HEK293 (cell line): Measurements from ENCODE around the gene MGA.

Experiments used
- REST ChIP-seq: fragments of 450-650 bp; formaldehyde crosslinking; IDR thresholded peaks from 2 replicates; pipeline ENCODE4 v1.5.1; 2016; ENCODE audit warnings: missing biosample characterization, missing genetic modification characterization
- SETDB1 ChIP-seq: IDR thresholded peaks from one replicate; pipeline ENCODE4 v1.6.1; 2017; ENCODE audit warnings: mild to moderate bottlenecking, low read length, moderate library complexity, mixed read lengths; ENCODE audit not compliant: insufficient read length
- ZBTB49 ChIP-seq: fragments of 450-650 bp; formaldehyde crosslinking; IDR thresholded peaks from 2 replicates; pipeline ENCODE4 v1.5.1; 2016; ENCODE audit warnings: missing biosample characterization, missing genetic modification characterization, low read depth
- ZNF155 ChIP-seq: fragments of 450-650 bp; formaldehyde crosslinking; IDR thresholded peaks from 2 replicates; pipeline ENCODE4 v1.5.1; 2016; ENCODE audit warnings: missing biosample characterization, missing genetic modification characterization
- ZNF274 ChIP-seq, 2 experiments: fragments of 200-500 bp in 1 of 2; fragments of 450-650 bp in 1 of 2; sonication (Bioruptor generic) in 1 of 2; formaldehyde crosslinking in 1 of 2; IDR thresholded peaks; 2 replicates each; pipeline versions ENCODE4 v1.5.1 to v1.6.1; 2014 to 2016; ENCODE audit warnings: borderline replicate concordance in 1 of 2, inconsistent platforms in 1 of 2, low read length in 1 of 2, missing biosample characterization in 1 of 2, missing genetic modification characterization in 1 of 2
- ZNF510 ChIP-seq: fragments of 450-650 bp; formaldehyde crosslinking; IDR thresholded peaks from 2 replicates; pipeline ENCODE4 v1.5.1; 2018; ENCODE audit warnings: mild to moderate bottlenecking, missing genetic modification characterization, missing biosample characterization; ENCODE audit not compliant: insufficient replicate concordance
- ZNF549 ChIP-seq: fragments of 450-650 bp; IDR thresholded peaks from 2 replicates; pipeline ENCODE4 v1.5.1; 2018; ENCODE audit warnings: missing biosample characterization, missing genetic modification characterization, mild to moderate bottlenecking, inconsistent platforms, moderate library complexity
- ZNF639 ChIP-seq: fragments of 450-650 bp; formaldehyde crosslinking; IDR thresholded peaks from 2 replicates; pipeline ENCODE4 v1.5.1; 2016; ENCODE audit warnings: missing biosample characterization, missing genetic modification characterization
- TF ChIP-seq, protein P1 (sequence below): fragments of 450-650 bp; formaldehyde crosslinking; IDR thresholded peaks from 2 replicates; pipeline ENCODE4 v1.5.1; 2016; ENCODE audit warnings: missing biosample characterization, missing genetic modification characterization
- TF ChIP-seq, protein P2 (sequence below): fragments of 450-650 bp; formaldehyde crosslinking; IDR thresholded peaks from 2 replicates; pipeline ENCODE4 v1.5.1; 2016; ENCODE audit warnings: missing biosample characterization, missing genetic modification characterization

- TF ChIP-seq ZNF549: no peak
- no peak for TF ChIP-seq ZNF155 (tag by site-specific recombination)
- TF ChIP-seq, protein P1, sequence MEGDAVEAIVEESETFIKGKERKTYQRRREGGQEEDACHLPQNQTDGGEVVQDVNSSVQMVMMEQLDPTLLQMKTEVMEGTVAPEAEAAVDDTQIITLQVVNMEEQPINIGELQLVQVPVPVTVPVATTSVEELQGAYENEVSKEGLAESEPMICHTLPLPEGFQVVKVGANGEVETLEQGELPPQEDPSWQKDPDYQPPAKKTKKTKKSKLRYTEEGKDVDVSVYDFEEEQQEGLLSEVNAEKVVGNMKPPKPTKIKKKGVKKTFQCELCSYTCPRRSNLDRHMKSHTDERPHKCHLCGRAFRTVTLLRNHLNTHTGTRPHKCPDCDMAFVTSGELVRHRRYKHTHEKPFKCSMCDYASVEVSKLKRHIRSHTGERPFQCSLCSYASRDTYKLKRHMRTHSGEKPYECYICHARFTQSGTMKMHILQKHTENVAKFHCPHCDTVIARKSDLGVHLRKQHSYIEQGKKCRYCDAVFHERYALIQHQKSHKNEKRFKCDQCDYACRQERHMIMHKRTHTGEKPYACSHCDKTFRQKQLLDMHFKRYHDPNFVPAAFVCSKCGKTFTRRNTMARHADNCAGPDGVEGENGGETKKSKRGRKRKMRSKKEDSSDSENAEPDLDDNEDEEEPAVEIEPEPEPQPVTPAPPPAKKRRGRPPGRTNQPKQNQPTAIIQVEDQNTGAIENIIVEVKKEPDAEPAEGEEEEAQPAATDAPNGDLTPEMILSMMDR (tag by site-specific recombination): no peak
- TF ChIP-seq ZNF274 (IDR thresholded peaks at IDR 0.05; ENCODE audit: low read length): no peak
- no peak for TF ChIP-seq ZNF274 (tag by site-specific recombination; IDR thresholded peaks at IDR 0.05; ENCODE audit: borderline replicate concordance)
- no peak for TF ChIP-seq SETDB1
- TF ChIP-seq ZNF639: no peak
- TF ChIP-seq, protein P2, sequence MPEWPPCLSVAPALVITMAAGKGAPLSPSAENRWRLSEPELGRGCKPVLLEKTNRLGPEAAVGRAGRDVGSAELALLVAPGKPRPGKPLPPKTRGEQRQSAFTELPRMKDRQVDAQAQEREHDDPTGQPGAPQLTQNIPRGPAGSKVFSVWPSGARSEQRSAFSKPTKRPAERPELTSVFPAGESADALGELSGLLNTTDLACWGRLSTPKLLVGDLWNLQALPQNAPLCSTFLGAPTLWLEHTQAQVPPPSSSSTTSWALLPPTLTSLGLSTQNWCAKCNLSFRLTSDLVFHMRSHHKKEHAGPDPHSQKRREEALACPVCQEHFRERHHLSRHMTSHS (tag by site-specific recombination): no peak
- no peak for TF ChIP-seq REST
- no peak for TF ChIP-seq ZNF510 (tag by site-specific recombination)
- TF ChIP-seq ZBTB49: no peak
These were observed 28.5 kb downstream of the MGA start for GRCh38 chr15:41688671-41689070.
